Measurements from ENCODE around the gene UGT1A8. TPM values are rescaled to one million over a fixed set of nuclear protein-coding genes. Genes with fewer than 3 reads are reported as not detected.
A peak's percentile ranks its signal among the peaks of the same experiment; 100 is the strongest.
"Not testable (repeated sequence)": the region's sequence is repeated elsewhere in the genome, so short reads cannot be mapped to it uniquely, and the experiment has no call there.

The UGT1A8 gene
- 0.17 TPM in 1 of 2 replicates, not detected in the other for total RNA-seq (ENCODE audit: low replicate concordance)
- long read RNA-seq, result 0 reads

- H3K27ac Mint-ChIP-seq; H3K4me3 Mint-ChIP-seq; DNase-seq (ENCODE audit: extremely low spot score, unreplicated experiment); H3K9me3 Mint-ChIP-seq; H3K4me1 Mint-ChIP-seq (ENCODE audit: unreplicated experiment); H3K36me3 Mint-ChIP-seq: not testable (repeated sequence)
- peaks cover 34% of the 10 kb centered on the region for H3K27me3 Mint-ChIP-seq
These were observed at the start of gene UGT1A8 for GRCh38 chr2:233617476-233617875. Gene UGT1A8, plus strand, starts transcription at chr2:233617633. Its CDS starts 75 bp downstream, at chr2:233617708.

GRCh38 chr2:233571001-233571400 is 46.4 kb upstream of the UGT1A8 start:
- Mint-ChIP-seq H3K27me3 (peaks cover 15% of the 10 kb centered on the region), H3K4me1 (ENCODE audit: unreplicated experiment) (no peaks in the 10 kb centered on the region), H3K4me3 (no peak overlapping the region), H3K9me3 (no peaks in the 10 kb centered on the region), H3K27ac (no peak overlapping the region), H3K36me3 (no peaks in the 10 kb centered on the region)
- DNase-seq (ENCODE audit: extremely low spot score, unreplicated experiment), result no peak
- TF ChIP-seq CTCF (conservative IDR thresholded peaks at IDR 0.05), result no peak

- Mint-ChIP-seq H3K27me3 (peaks cover 15% of the 10 kb centered on the region), H3K4me1 (ENCODE audit: unreplicated experiment) (no peaks in the 10 kb centered on the region), H3K36me3 (no peaks in the 10 kb centered on the region), H3K4me3 (no peak overlapping the region), H3K9me3 (no peaks in the 10 kb centered on the region), H3K27ac (no peak overlapping the region)
- no peak for TF ChIP-seq CTCF (conservative IDR thresholded peaks at IDR 0.05)
- DNase-seq (ENCODE audit: extremely low spot score, unreplicated experiment), result no peak
These were observed 46.0 kb upstream of the UGT1A8 start for GRCh38 chr2:233571462-233571861.

GRCh38 chr2:233572468-233572867 is 45.0 kb upstream of the UGT1A8 start:
- no peaks in the 10 kb centered on the region for H3K36me3 Mint-ChIP-seq
- H3K4me3 Mint-ChIP-seq, result no peak overlapping the region
- TF ChIP-seq CTCF (conservative IDR thresholded peaks at IDR 0.05), result no peak
- no peaks in the 10 kb centered on the region for H3K9me3 Mint-ChIP-seq
- H3K4me1 Mint-ChIP-seq (ENCODE audit: unreplicated experiment), result no peaks in the 10 kb centered on the region
- peaks cover 15% of the 10 kb centered on the region for H3K27me3 Mint-ChIP-seq
- no peak overlapping the region for H3K27ac Mint-ChIP-seq
- DNase-seq (ENCODE audit: extremely low spot score, unreplicated experiment), result no peak

GRCh38 chr2:233577341-233577740 is 40.1 kb upstream of the UGT1A8 start:
- DNase-seq (ENCODE audit: extremely low spot score, unreplicated experiment); H3K9me3 Mint-ChIP-seq; H3K27ac Mint-ChIP-seq; H3K4me3 Mint-ChIP-seq; H3K4me1 Mint-ChIP-seq (ENCODE audit: unreplicated experiment); H3K36me3 Mint-ChIP-seq; H3K27me3 Mint-ChIP-seq: not testable (repeated sequence)

GRCh38 chr2:233583217-233583965 is 34.0 kb upstream of the UGT1A8 start:
- H3K9me3 Mint-ChIP-seq; H3K27me3 Mint-ChIP-seq; DNase-seq (ENCODE audit: extremely low spot score, unreplicated experiment); H3K4me1 Mint-ChIP-seq (ENCODE audit: unreplicated experiment); H3K36me3 Mint-ChIP-seq; H3K27ac Mint-ChIP-seq: not testable (repeated sequence)
- H3K4me3 Mint-ChIP-seq, result peak overlapping the region; percentile 78

- no peak overlapping the region for H3K4me3 Mint-ChIP-seq
- no peaks in the 10 kb centered on the region for H3K4me1 Mint-ChIP-seq (ENCODE audit: unreplicated experiment)
- H3K9me3 Mint-ChIP-seq, result no peaks in the 10 kb centered on the region
- peaks cover 7% of the 10 kb centered on the region for H3K27me3 Mint-ChIP-seq
- no peaks in the 10 kb centered on the region for H3K36me3 Mint-ChIP-seq
- no peak for TF ChIP-seq CTCF (conservative IDR thresholded peaks at IDR 0.05)
- no peak overlapping the region for H3K27ac Mint-ChIP-seq
- no peak for DNase-seq (ENCODE audit: extremely low spot score, unreplicated experiment)
These were observed 33.2 kb upstream of the UGT1A8 start for GRCh38 chr2:233584210-233584609.

Data from type B pancreatic cell (in vitro differentiated cells).